Endothelial cell of umbilical vein (primary cell): ENCODE data around the gene OR51E2. TPM values are rescaled to one million over a fixed set of nuclear protein-coding genes. Genes with fewer than 3 reads are reported as not detected.

Experiments used
- BruUV-seq: library from RNA; stranded (reverse); fragments of 400-500 nt; replicated peaks from 2 replicates; lab custom pipeline; 2021; lab: Mats Ljungman, UMichigan
- CTCF ChIA-PET: fragments of 300-600, 350-600 bp; sonication (Branson Sonifier 250); formaldehyde crosslinking; loops from one replicate; lab custom pipeline; 2021; ENCODE audit warnings: antibody characterized with exemption, inconsistent platforms; lab: Charles Lee
- POLR2A ChIA-PET: fragments of 300-600, 350-600 bp; sonication (Branson Sonifier 250); formaldehyde crosslinking; loops from one replicate; lab custom pipeline; 2021; ENCODE audit warnings: antibody characterized with exemption, inconsistent platforms; lab: Charles Lee
- DNase-seq: peaks from one replicate; pipeline ENCODE4 v3.0.0-alpha.2; 2011; ENCODE audit warnings: low read depth, low spot score
- FAIRE-seq: peaks from 2 replicates; lab custom pipeline; 2011; peaks lifted over from hg19 to GRCh38; lab: Jason Lieb, UNC
- H2AFZ ChIP-seq: 2 replicates; pipeline ENCODE4 v1.6.0; 2012; ENCODE audit warnings: low read depth, low read length, control low read depth, inconsistent platforms
- H3K27ac ChIP-seq: 2 replicates; pipeline ENCODE4 v1.5.1; 2011; ENCODE audit warnings: low read depth, mild to moderate bottlenecking, control low read depth, low read length, moderate library complexity; ENCODE audit not compliant: insufficient read depth
- H3K27me3 ChIP-seq, 2 experiments: 2 replicates each; pipeline versions ENCODE4 v1.6.0 to v1.6.1; 2011; ENCODE audit warnings: low read length in 2 of 2, mixed read lengths in 1 of 2; ENCODE audit not compliant: control insufficient read depth in 2 of 2, insufficient read depth in 2 of 2
- H3K36me3 ChIP-seq, 2 experiments: 2 replicates in 1 of 2; 3 replicates in 1 of 2; pipeline ENCODE4 v1.5.1; 2011; ENCODE audit warnings: low read length in 2 of 2, mild to moderate bottlenecking in 1 of 2, moderate library complexity in 1 of 2; ENCODE audit not compliant: control insufficient read depth in 2 of 2, insufficient read depth in 2 of 2; ENCODE audit errors: extremely low read depth in 1 of 2
- H3K4me1 ChIP-seq: 3 replicates; pipeline ENCODE4 v1.5.1; 2011; ENCODE audit warnings: mild to moderate bottlenecking, low read length; ENCODE audit not compliant: control insufficient read depth, insufficient read depth; ENCODE audit errors: extremely low read depth
- H3K4me2 ChIP-seq: 2 replicates; pipeline ENCODE4 v1.6.1; 2011; ENCODE audit warnings: low read length, control low read depth, mixed read lengths; ENCODE audit not compliant: insufficient read depth
- H3K4me3 ChIP-seq, 3 experiments: fragments of 200-600 bp in 1 of 3; sonication (generic), shearing (Covaris generic) in 1 of 3; replicated peaks in 1 of 3; 2 replicates each; pipeline ENCODE4 v1.5.1; 2011 to 2016; ENCODE audit warnings: control low read depth in 3 of 3, low read length in 3 of 3, mild to moderate bottlenecking in 2 of 3, inconsistent platforms in 1 of 3, low read depth in 1 of 3, moderate library complexity in 1 of 3; ENCODE audit not compliant: insufficient read depth in 1 of 3
- H3K79me2 ChIP-seq: 2 replicates; pipeline ENCODE4 v1.6.0; 2012; ENCODE audit warnings: low read length, inconsistent platforms; ENCODE audit not compliant: control insufficient read depth, insufficient read depth
- H3K9ac ChIP-seq: replicated peaks from 2 replicates; pipeline ENCODE3; 2011; ENCODE audit warnings: low read length, control low read depth; ENCODE audit not compliant: insufficient read depth; ENCODE audit errors: extremely low read depth
- H3K9me1 ChIP-seq: replicated peaks from 3 replicates; pipeline ENCODE4 v1.6.0; 2011; ENCODE audit warnings: mild to moderate bottlenecking, low read length; ENCODE audit not compliant: control insufficient read depth, insufficient read depth; ENCODE audit errors: extremely low read depth
- H3K9me3 ChIP-seq: replicated peaks from 2 replicates; pipeline ENCODE4 v1.5.1; 2012; ENCODE audit warnings: low read length, inconsistent platforms; ENCODE audit not compliant: control insufficient read depth, insufficient read depth
- H4K20me1 ChIP-seq: replicated peaks from 2 replicates; pipeline ENCODE3; 2011; ENCODE audit warnings: mild to moderate bottlenecking, low read length; ENCODE audit not compliant: control insufficient read depth, insufficient read depth; ENCODE audit errors: extremely low read depth
- EZH2 ChIP-seq: IDR thresholded peaks from 2 replicates; pipeline ENCODE4 v1.6.1; 2012; ENCODE audit warnings: borderline replicate concordance, low read depth, mild to moderate bottlenecking, moderate library complexity, low read length, inconsistent platforms; ENCODE audit not compliant: severe bottlenecking
- FOS ChIP-seq: IDR thresholded peaks from 2 replicates; pipeline ENCODE4 v1.6.1; 2011; ENCODE audit warnings: mild to moderate bottlenecking, low read length, moderate library complexity, borderline replicate concordance; ENCODE audit not compliant: insufficient read depth
- GATA2 ChIP-seq: IDR thresholded peaks from 2 replicates; pipeline ENCODE4 v1.7.0; 2011; ENCODE audit warnings: low read depth, mild to moderate bottlenecking, moderate library complexity, mixed read lengths, low read length; ENCODE audit not compliant: insufficient read length, insufficient read depth
- JUN ChIP-seq: IDR thresholded peaks from 2 replicates; pipeline ENCODE4 v1.6.1; 2011; ENCODE audit warnings: borderline replicate concordance, low read depth; ENCODE audit not compliant: insufficient read length, insufficient read depth
- MYC ChIP-seq: IDR thresholded peaks from one replicate; pipeline ENCODE4 v1.6.1; 2011; ENCODE audit warnings: mild to moderate bottlenecking, low read depth, low read length
- POLR2A ChIP-seq: IDR thresholded peaks from 2 replicates; pipeline ENCODE4 v1.6.1; 2012; ENCODE audit warnings: low read depth, mild to moderate bottlenecking, control low read depth, low read length
- POLR2AphosphoS5 ChIP-seq: IDR thresholded peaks from 2 replicates; pipeline ENCODE4 v1.6.1; 2012; ENCODE audit warnings: low read depth, mild to moderate bottlenecking, control low read depth, low read length, moderate library complexity; ENCODE audit not compliant: insufficient read depth
- dilution Hi-C: fragments of 300-500 bp; cut with MboI; formaldehyde crosslinking; loops from one replicate; pipeline ENCODE4 v1.15.0; 2019; ENCODE audit warnings: low sequenced_read_pairs; ENCODE audit not compliant: extremely low pct_ligation_motif_present
- intact Hi-C: fragments of 100-400 bp; cut with micrococcal nuclease; formaldehyde crosslinking; loops from one replicate; pipeline ENCODE4 v1.10.0; 2022
- polyA plus RNA-seq, 4 experiments: library from polyadenylated mRNA; depleted of rRNA in 3 of 4; stranded (reverse) in 3 of 4; unstranded in 1 of 4; fragments of >200 nt; gene quantifications; 2 replicates each; pipeline versions ENCODE4 v1.2.1 to v1.2.3, GENCODE V29; 2011 to 2012; ENCODE audit warnings: missing spikeins in 1 of 4
- total RNA-seq: library from RNA; stranded (reverse); gene quantifications from 2 replicates; pipeline ENCODE4 v1.2.3, GENCODE V29; 2021
- TF ChIP-seq, protein P1 (sequence below): IDR thresholded peaks from 2 replicates; pipeline ENCODE4 v1.6.1; 2011; ENCODE audit not compliant: insufficient read depth, insufficient read length
- TF ChIP-seq, protein P2 (sequence below), 2 donors: IDR thresholded peaks; 1 replicate in 1 of 2; 2 replicates in 1 of 2; pipeline ENCODE4 v1.5.1; 2011; ENCODE audit warnings: low read length in 2 of 2, mild to moderate bottlenecking in 2 of 2, moderate library complexity in 2 of 2, control low read depth in 1 of 2, inconsistent platforms in 1 of 2, low read depth in 1 of 2; ENCODE audit not compliant: insufficient read depth in 1 of 2; ENCODE audit errors: extremely low read depth in 1 of 2

OR51E2 gene
- total and polyA plus RNA-seq, 2 donors (not counting 3 experiments of a cell fraction or from before 2014, with no cell fraction given) = not detected

DNA sequence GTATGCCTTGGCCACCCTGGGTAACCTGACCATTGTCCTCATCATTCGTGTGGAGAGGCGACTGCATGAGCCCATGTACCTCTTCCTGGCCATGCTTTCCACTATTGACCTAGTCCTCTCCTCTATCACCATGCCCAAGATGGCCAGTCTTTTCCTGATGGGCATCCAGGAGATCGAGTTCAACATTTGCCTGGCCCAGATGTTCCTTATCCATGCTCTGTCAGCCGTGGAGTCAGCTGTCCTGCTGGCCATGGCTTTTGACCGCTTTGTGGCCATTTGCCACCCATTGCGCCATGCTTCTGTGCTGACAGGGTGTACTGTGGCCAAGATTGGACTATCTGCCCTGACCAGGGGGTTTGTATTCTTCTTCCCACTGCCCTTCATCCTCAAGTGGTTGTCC, 57.7 kb downstream of the OR51E2 start:
- FAIRE-seq (no peak), DNase-seq (no peak)
- H3K9ac ChIP-seq = no peak overlapping the region
- CTCF ChIA-PET = no interaction called here
- POLR2A ChIA-PET = no interaction called here
- no peaks in the 10 kb centered on the region for H3K36me3 ChIP-seq
- intact Hi-C loops = no loop called here
- H3K4me3 ChIP-seq = no peak overlapping the region
- no peak overlapping the region for H3K4me2 ChIP-seq
- no peaks in the 10 kb centered on the region for H4K20me1 ChIP-seq
- H3K27ac ChIP-seq = no peak overlapping the region
- no peaks in the 10 kb centered on the region for H3K9me1 ChIP-seq
- H3K27me3 ChIP-seq = peaks cover 0 to 1% of the 10 kb centered on the region in 2 experiments
- dilution Hi-C loops = no loop called here
- no peaks in the 10 kb centered on the region for H3K4me1 ChIP-seq
- no peaks in the 10 kb centered on the region for H3K79me2 ChIP-seq
- no TSS peak for BruUV-seq
- H2AFZ ChIP-seq = no peak overlapping the region
- TF ChIP-seq, protein P1, sequence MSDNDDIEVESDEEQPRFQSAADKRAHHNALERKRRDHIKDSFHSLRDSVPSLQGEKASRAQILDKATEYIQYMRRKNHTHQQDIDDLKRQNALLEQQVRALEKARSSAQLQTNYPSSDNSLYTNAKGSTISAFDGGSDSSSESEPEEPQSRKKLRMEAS = no peak
- TF ChIP-seq, protein P2, sequence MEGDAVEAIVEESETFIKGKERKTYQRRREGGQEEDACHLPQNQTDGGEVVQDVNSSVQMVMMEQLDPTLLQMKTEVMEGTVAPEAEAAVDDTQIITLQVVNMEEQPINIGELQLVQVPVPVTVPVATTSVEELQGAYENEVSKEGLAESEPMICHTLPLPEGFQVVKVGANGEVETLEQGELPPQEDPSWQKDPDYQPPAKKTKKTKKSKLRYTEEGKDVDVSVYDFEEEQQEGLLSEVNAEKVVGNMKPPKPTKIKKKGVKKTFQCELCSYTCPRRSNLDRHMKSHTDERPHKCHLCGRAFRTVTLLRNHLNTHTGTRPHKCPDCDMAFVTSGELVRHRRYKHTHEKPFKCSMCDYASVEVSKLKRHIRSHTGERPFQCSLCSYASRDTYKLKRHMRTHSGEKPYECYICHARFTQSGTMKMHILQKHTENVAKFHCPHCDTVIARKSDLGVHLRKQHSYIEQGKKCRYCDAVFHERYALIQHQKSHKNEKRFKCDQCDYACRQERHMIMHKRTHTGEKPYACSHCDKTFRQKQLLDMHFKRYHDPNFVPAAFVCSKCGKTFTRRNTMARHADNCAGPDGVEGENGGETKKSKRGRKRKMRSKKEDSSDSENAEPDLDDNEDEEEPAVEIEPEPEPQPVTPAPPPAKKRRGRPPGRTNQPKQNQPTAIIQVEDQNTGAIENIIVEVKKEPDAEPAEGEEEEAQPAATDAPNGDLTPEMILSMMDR (IDR thresholded peaks at IDR 0.05; ENCODE audit: extremely low read depth in 1 of 2, insufficient read depth in 1 of 2, low read depth in 1 of 2, low read length in 2 of 2) = no peak
- no peak for TF ChIP-seq MYC
- TF ChIP-seq GATA2 = no peak
- no peak for TF ChIP-seq POLR2A
- TF ChIP-seq EZH2 = no peak
- TF ChIP-seq JUN = no peak
- TF ChIP-seq FOS = no peak
- TF ChIP-seq POLR2AphosphoS5 = no peak
- H3K9me3 ChIP-seq = no peaks in the 10 kb centered on the region
